ENCODE results near the gene BEST2. TPM values are rescaled to one million over a fixed set of nuclear protein-coding genes. Genes with fewer than 3 reads are reported as not detected.

The BEST2 gene
- total and polyA plus RNA-seq, 7 experiments from 2014 or later, result not detected

- POLR2A ChIA-PET, result interaction anchor here (1.6 to 5.1 kb wide), 3 partner anchors 12 to 26 kb away, joined by 5 to 31 read pairs (median 27); partner anchors contain the start of gene JUNB
- Mint-ChIP-seq H3K27me3 (peaks cover 0 to 6% (median 0%) of the 10 kb centered on the region in 5 donors), H3K9me3 (peaks cover 0 to 1% (median 0%) of the 10 kb centered on the region in 11 donors), H3K4me1 (peaks cover 15 to 42% (median 35%) of the 10 kb centered on the region in 7 donors), H3K27ac (no peak overlapping the region), H3K4me3 (peak overlapping the region in 2 of 10 donors; percentile 14 to 64), H3K36me3 (peaks cover 0 to 9% (median 3%) of the 10 kb centered on the region in 5 donors)
- Histone ChIP-seq H3K36me3 (ENCODE audit: control insufficient read depth in 2 of 3, insufficient read depth in 3 of 3, low read length in 3 of 3) (peaks cover 0 to 23% (median 5%) of the 10 kb centered on the region in 3 experiments), H3K27ac (ENCODE audit: low read depth, low read length) (no peak overlapping the region), H3K4me1 (ENCODE audit: control insufficient read depth in 2 of 2, insufficient read depth in 2 of 2, low read length in 2 of 2) (peaks cover 26 to 28% of the 10 kb centered on the region in 2 donors), H3K4me3 (ENCODE audit: low read length) (no peak overlapping the region), H3K9me3 (ENCODE audit: control insufficient read depth in 2 of 3, low read length in 3 of 3) (no peaks in the 10 kb centered on the region), H3K27me3 (ENCODE audit: control insufficient read depth in 2 of 2, insufficient read depth in 2 of 2, low read length in 2 of 2) (no peaks in the 10 kb centered on the region)
- CTCF ChIA-PET, result interaction anchor here (1.4 kb wide), 1 partner anchor 44 kb away, joined by 5 read pairs; no protein-coding TSS in a partner anchor
- intact Hi-C loops (cut with micrococcal nuclease), result loop anchor here in 1 of 2 donors (5.0 kb wide), 1 partner anchor 33 kb away; the partner anchor contains the start of gene MAST1
- no peak for DNase-seq
- no peak for ATAC-seq
These were observed 52.5 kb downstream of the BEST2 start for GRCh38 chr19:12804051-12804450.

- Mint-ChIP-seq H3K4me1 (peaks cover 15 to 26% (median 21%) of the 10 kb centered on the region in 7 donors), H3K27ac (peak within 1 kb of the TSS; percentile 71 to 94 (median 89)), H3K4me3 (peak within 1 kb of the TSS; percentile 81 to 96 (median 91)), H3K27me3 (peaks cover 0 to 6% (median 0%) of the 10 kb centered on the region in 5 donors), H3K36me3 (peaks cover 0 to 7% (median 3%) of the 10 kb centered on the region in 5 donors), H3K9me3 (peaks cover 0 to 1% (median 0%) of the 10 kb centered on the region in 11 donors)
- ChIA-PET POLR2A (interaction anchor here (0.6 to 2.4 kb wide), 9 partner anchors 11 to 85 kb away, joined by 3 to 25 read pairs (median 6); partner anchors contain the start of gene JUNB), CTCF (interaction anchor here (0.7 to 1.5 kb wide), 4 partner anchors 11 to 48 kb away, joined by 3 to 5 read pairs (median 3); no protein-coding TSS in a partner anchor)
- H3K9me3 ChIP-seq (ENCODE audit: control insufficient read depth in 2 of 3, low read length in 3 of 3), result no peaks in the 10 kb centered on the region
- H3K4me1 ChIP-seq (ENCODE audit: control insufficient read depth in 2 of 2, insufficient read depth in 2 of 2, low read length in 2 of 2), result peaks cover 18% of the 10 kb centered on the region in 2 donors
- peak within 1 kb of the TSS; percentile 73 for H3K4me3 ChIP-seq (ENCODE audit: low read length)
- H3K27ac ChIP-seq (ENCODE audit: low read depth, low read length), result peak within 1 kb of the TSS; percentile 70
- no peaks in the 10 kb centered on the region for H3K27me3 ChIP-seq (ENCODE audit: control insufficient read depth in 2 of 2, insufficient read depth in 2 of 2, low read length in 2 of 2)
- ATAC-seq, result peak; percentile 95
- peaks cover 0 to 9% (median 0%) of the 10 kb centered on the region in 3 experiments for H3K36me3 ChIP-seq (ENCODE audit: control insufficient read depth in 2 of 3, insufficient read depth in 3 of 3, low read length in 3 of 3)
- intact Hi-C loops (cut with micrococcal nuclease), result loop anchor here (1.0 to 2.0 kb wide), 4 partner anchors 14 to 132 kb away; partner anchors contain the start of genes GET3 (in 2 of the 2) and CALR (in 1 of the 2)
- peak; percentile 74 to 87 (median 84) for DNase-seq
These were observed 54.9 kb downstream of the BEST2 start, which contains the start of gene RNASEH2A for GRCh38 chr19:12806242-12807081. Gene RNASEH2A (plus strand): TSS chr19:12806584. CDS start chr19:12806674, 90 bp downstream.

Small RNAs within 50 kb of the gene (microRNA-seq; reads per million reads assigned to microRNA genes)
- not detected for gene MIR5684 (ENCODE audit: borderline microRNAs expressed)

Other genes with a start within 250 kb of the BEST2 start
- 10 to 100 TPM; 10.5 to 33.6 (median 19.0) TPM for gene ZNF564, start 200.3 kb upstream of the BEST2 start, total RNA-seq
- 10 to 100 TPM; 15.3 to 17.9 TPM for gene ZNF564, start 200.3 kb upstream of the BEST2 start, polyA plus RNA-seq
- gene ZNF490, start 141.0 kb upstream of the BEST2 start, total RNA-seq, result 10 to 100 TPM; 10.3 to 14.9 (median 11.6) TPM
- gene ZNF490, start 141.0 kb upstream of the BEST2 start, polyA plus RNA-seq, result 1 to 10 TPM; 4.6 to 5.3 TPM
- gene ZNF791, start 140.9 kb upstream of the BEST2 start, total RNA-seq, result 10 to 100 TPM; 29.1 to 53.3 (median 38.7) TPM
- gene ZNF791, start 140.9 kb upstream of the BEST2 start, polyA plus RNA-seq, result 10 to 100 TPM; 12.6 to 13.1 TPM
- 100 to 1,000 TPM; 105 to 215 (median 138) TPM for gene MAN2B1, start 85.0 kb upstream of the BEST2 start, total RNA-seq
- 10 to 100 TPM; 40.6 to 59.5 TPM for gene MAN2B1, start 85.0 kb upstream of the BEST2 start, polyA plus RNA-seq
- 10 to 100 TPM in 3 of 5 experiments, 1 to 10 TPM in 2; 7.8 to 18.6 (median 14.7) TPM for gene WDR83, start 85.0 kb upstream of the BEST2 start, total RNA-seq
- gene WDR83, start 85.0 kb upstream of the BEST2 start, polyA plus RNA-seq, result 10 to 100 TPM; 13.9 to 20.6 TPM
- gene DHPS, start 69.9 kb upstream of the BEST2 start, total RNA-seq, result 100 to 1,000 TPM; 125 to 223 (median 174) TPM
- 100 to 1,000 TPM; 113 to 124 TPM for gene DHPS, start 69.9 kb upstream of the BEST2 start, polyA plus RNA-seq
- gene GNG14, start 63.8 kb upstream of the BEST2 start, total RNA-seq, result not detected
- not detected for gene GNG14, start 63.8 kb upstream of the BEST2 start, polyA plus RNA-seq
- 1 to 10 TPM; 2.5 to 8.6 (median 4.3) TPM for gene FBXW9, start 55.2 kb upstream of the BEST2 start, total RNA-seq
- gene FBXW9, start 55.2 kb upstream of the BEST2 start, polyA plus RNA-seq, result 1 to 10 TPM; 4.9 to 8.5 TPM
- gene TNPO2, start 27.9 kb upstream of the BEST2 start, total RNA-seq, result 10 to 100 TPM; 53.5 to 78.7 (median 62.5) TPM
- gene TNPO2, start 27.9 kb upstream of the BEST2 start, polyA plus RNA-seq, result 1 to 10 TPM; 2.0 to 3.8 TPM
- 100 to 1,000 TPM; 175 to 225 (median 192) TPM for gene TRIR, start 17.1 kb upstream of the BEST2 start, total RNA-seq
- gene TRIR, start 17.1 kb upstream of the BEST2 start, polyA plus RNA-seq, result 100 to 1,000 TPM; 177 to 216 TPM
- 10 to 100 TPM; 22.6 to 60.3 (median 27.0) TPM for gene GET3, start 14.3 kb upstream of the BEST2 start, total RNA-seq
- 10 to 100 TPM; 47.1 to 50.4 TPM for gene GET3, start 14.3 kb upstream of the BEST2 start, polyA plus RNA-seq
- gene HOOK2, start 23.8 kb downstream of the BEST2 start, total RNA-seq, result 10 to 100 TPM; 16.6 to 37.5 (median 22.3) TPM
- gene HOOK2, start 23.8 kb downstream of the BEST2 start, polyA plus RNA-seq, result 1 to 10 TPM; 4.0 to 5.3 TPM
- gene JUNB, start 39.7 kb downstream of the BEST2 start, total RNA-seq, result 1,000 to 10,000 TPM in 2 of 5 experiments, 100 to 1,000 TPM in 3; 107 to 2,198 (median 203) TPM
- 1,000 to 10,000 TPM in 1 of 2 donors, 100 to 1,000 TPM in 1; 690 to 1,125 TPM for gene JUNB, start 39.7 kb downstream of the BEST2 start, polyA plus RNA-seq
- 100 to 1,000 TPM in 3 of 5 experiments, 10 to 100 TPM in 2; 75.1 to 297 (median 117) TPM for gene PRDX2, start 50.0 kb downstream of the BEST2 start, total RNA-seq
- gene PRDX2, start 50.0 kb downstream of the BEST2 start, polyA plus RNA-seq, result 100 to 1,000 TPM; 313 to 359 TPM
- gene THSD8, start 50.3 kb downstream of the BEST2 start, total RNA-seq, result 10 to 100 TPM in 1 of 5 experiments, 1 to 10 TPM in 2, under 1 TPM in 1, not detected in 1; 0.80 to 18.9 (median 2.1) TPM
- gene THSD8, start 50.3 kb downstream of the BEST2 start, polyA plus RNA-seq, result not detected
- 10 to 100 TPM in 2 of 5 experiments, 1 to 10 TPM in 3; 1.6 to 30.9 (median 9.3) TPM for gene RNASEH2A, start 54.8 kb downstream of the BEST2 start, total RNA-seq
- 10 to 100 TPM; 20.3 to 20.4 TPM for gene RNASEH2A, start 54.8 kb downstream of the BEST2 start, polyA plus RNA-seq
- gene RTBDN, start 82.8 kb downstream of the BEST2 start, total RNA-seq, result not detected
- gene RTBDN, start 82.8 kb downstream of the BEST2 start, polyA plus RNA-seq, result not detected
- gene MAST1, start 86.7 kb downstream of the BEST2 start, total RNA-seq, result under 1 TPM in 4 of 5 experiments, not detected in 1; 0.51 to 0.93 (median 0.71) TPM
- 1 to 10 TPM in 1 of 2 donors, under 1 TPM in 1; 0.70 to 3.5 TPM for gene MAST1, start 86.7 kb downstream of the BEST2 start, polyA plus RNA-seq
- 10 to 100 TPM; 14.2 to 29.9 (median 28.1) TPM for gene DNASE2, start 129.7 kb downstream of the BEST2 start, total RNA-seq
- 10 to 100 TPM; 43.6 to 52.9 TPM for gene DNASE2, start 129.7 kb downstream of the BEST2 start, polyA plus RNA-seq
- gene KLF1, start 135.4 kb downstream of the BEST2 start, total RNA-seq, result under 1 TPM in 2 of 5 experiments, not detected in 3; 0.32 to 0.41 TPM
- gene KLF1, start 135.4 kb downstream of the BEST2 start, polyA plus RNA-seq, result not detected
- gene GCDH, start 139.4 kb downstream of the BEST2 start, total RNA-seq, result 10 to 100 TPM; 40.1 to 74.2 (median 54.5) TPM
- gene GCDH, start 139.4 kb downstream of the BEST2 start, polyA plus RNA-seq, result 10 to 100 TPM; 22.0 to 23.2 TPM
- 1 to 10 TPM in 3 of 5 experiments, under 1 TPM in 1, not detected in 1; 0.78 to 3.3 (median 2.3) TPM for gene SYCE2, start 167.5 kb downstream of the BEST2 start, total RNA-seq
- gene SYCE2, start 167.5 kb downstream of the BEST2 start, polyA plus RNA-seq, result 1 to 10 TPM in 1 of 2 donors, not detected in 1; 1.4 TPM
- 100 to 1,000 TPM in 1 of 5 experiments, 10 to 100 TPM in 4; 25.9 to 109 (median 52.6) TPM for gene FARSA, start 181.9 kb downstream of the BEST2 start, total RNA-seq
- 10 to 100 TPM; 58.0 to 88.3 TPM for gene FARSA, start 181.9 kb downstream of the BEST2 start, polyA plus RNA-seq
- 1,000 to 10,000 TPM in 1 of 5 experiments, 100 to 1,000 TPM in 4; 449 to 1,130 (median 502) TPM for gene CALR, start 186.8 kb downstream of the BEST2 start, total RNA-seq
- gene CALR, start 186.8 kb downstream of the BEST2 start, polyA plus RNA-seq, result 100 to 1,000 TPM; 142 to 155 TPM
- 100 to 1,000 TPM in 2 of 5 experiments, 10 to 100 TPM in 3; 75.0 to 111 (median 96.4) TPM for gene RAD23A, start 194.1 kb downstream of the BEST2 start, total RNA-seq
- gene RAD23A, start 194.1 kb downstream of the BEST2 start, polyA plus RNA-seq, result 10 to 100 TPM; 85.5 to 87.2 TPM
- 10 to 100 TPM in 4 of 5 experiments, 1 to 10 TPM in 1; 8.5 to 17.0 (median 13.8) TPM for gene GADD45GIP1, start 205.4 kb downstream of the BEST2 start, total RNA-seq
- gene GADD45GIP1, start 205.4 kb downstream of the BEST2 start, polyA plus RNA-seq, result 10 to 100 TPM; 58.1 to 60.3 TPM
- not detected for gene DAND5, start 217.8 kb downstream of the BEST2 start, total RNA-seq
- gene DAND5, start 217.8 kb downstream of the BEST2 start, polyA plus RNA-seq, result not detected
- 1 to 10 TPM; 2.4 to 7.7 (median 6.3) TPM for gene NFIX, start 243.7 kb downstream of the BEST2 start, total RNA-seq
- under 1 TPM; 0.41 to 0.77 TPM for gene NFIX, start 243.7 kb downstream of the BEST2 start, polyA plus RNA-seq